ENCODE results near the gene TLX2.

DNA sequence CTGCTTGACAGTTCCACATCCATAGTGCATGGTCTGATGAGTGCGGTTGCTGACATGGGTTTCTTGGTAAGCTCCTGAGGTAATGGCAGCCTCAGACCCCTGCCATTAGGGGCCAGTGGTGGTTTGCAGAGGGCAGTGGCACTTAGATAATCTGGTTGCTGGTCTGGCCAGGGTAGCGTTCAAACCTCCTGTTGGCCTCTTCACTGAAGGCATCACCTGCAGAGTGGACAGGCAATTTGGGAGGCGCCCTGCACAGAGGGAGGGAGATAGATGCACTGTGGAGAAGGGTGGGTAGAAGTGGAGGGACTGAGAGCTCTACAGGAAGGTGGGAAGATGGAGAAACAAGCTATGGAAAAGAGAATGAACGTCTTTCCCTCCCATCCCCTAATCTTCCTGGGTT is 19.2 kb downstream of the TLX2 start:
- TF ChIP-seq, protein P1, sequence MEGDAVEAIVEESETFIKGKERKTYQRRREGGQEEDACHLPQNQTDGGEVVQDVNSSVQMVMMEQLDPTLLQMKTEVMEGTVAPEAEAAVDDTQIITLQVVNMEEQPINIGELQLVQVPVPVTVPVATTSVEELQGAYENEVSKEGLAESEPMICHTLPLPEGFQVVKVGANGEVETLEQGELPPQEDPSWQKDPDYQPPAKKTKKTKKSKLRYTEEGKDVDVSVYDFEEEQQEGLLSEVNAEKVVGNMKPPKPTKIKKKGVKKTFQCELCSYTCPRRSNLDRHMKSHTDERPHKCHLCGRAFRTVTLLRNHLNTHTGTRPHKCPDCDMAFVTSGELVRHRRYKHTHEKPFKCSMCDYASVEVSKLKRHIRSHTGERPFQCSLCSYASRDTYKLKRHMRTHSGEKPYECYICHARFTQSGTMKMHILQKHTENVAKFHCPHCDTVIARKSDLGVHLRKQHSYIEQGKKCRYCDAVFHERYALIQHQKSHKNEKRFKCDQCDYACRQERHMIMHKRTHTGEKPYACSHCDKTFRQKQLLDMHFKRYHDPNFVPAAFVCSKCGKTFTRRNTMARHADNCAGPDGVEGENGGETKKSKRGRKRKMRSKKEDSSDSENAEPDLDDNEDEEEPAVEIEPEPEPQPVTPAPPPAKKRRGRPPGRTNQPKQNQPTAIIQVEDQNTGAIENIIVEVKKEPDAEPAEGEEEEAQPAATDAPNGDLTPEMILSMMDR (IDR thresholded peaks at IDR 0.05), result no peak
- TF ChIP-seq EP300 (IDR thresholded peaks at IDR 0.05) (no peak), POLR2A (IDR thresholded peaks at IDR 0.05) (no peak), POLR2AphosphoS5 (IDR thresholded peaks at IDR 0.05) (no peak)
